ENCODE measurements around the gene LRPAP1. TPM values are rescaled to one million over a fixed set of nuclear protein-coding genes. Genes with fewer than 3 reads are reported as not detected.

LRPAP1 gene
- total RNA-seq, 2 donors from 2014 or later, result 175 to 270 TPM

DNA sequence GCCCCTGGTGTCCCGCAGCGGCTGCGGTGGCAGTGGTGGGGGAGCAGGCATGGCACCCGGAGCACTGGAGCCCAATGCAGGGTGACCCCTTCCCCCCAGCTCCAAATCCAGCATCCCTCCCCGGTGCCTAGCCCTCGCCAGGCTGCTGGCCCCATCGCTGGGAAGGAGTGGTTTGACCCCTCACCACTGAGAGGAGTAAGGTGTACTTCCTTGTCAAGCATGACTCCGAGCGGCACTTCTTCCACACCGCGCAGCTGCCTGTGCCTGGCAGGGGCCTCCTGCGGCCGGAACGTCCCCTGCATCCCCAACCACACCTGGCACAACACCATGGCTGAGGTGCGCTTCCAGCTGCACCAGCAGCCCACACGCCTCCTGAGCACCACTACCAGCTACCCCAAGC lies 27.0 kb downstream of the LRPAP1 start:
- H3K4me3 ChIP-seq, result no peak overlapping the region
- no peaks in the 10 kb centered on the region for H3K27me3 ChIP-seq (replicated peaks; ENCODE audit: insufficient read depth)
- no peak for DNase-seq (ENCODE audit: low spot score)
- no peaks in the 10 kb centered on the region for H3K9me3 ChIP-seq
- TF ChIP-seq POLR2AphosphoS5 (IDR thresholded peaks at IDR 0.05) (no peak), CTCF (IDR thresholded peaks at IDR 0.05) (no peak), POLR2A (IDR thresholded peaks at IDR 0.05) (no peak)
- no peaks in the 10 kb centered on the region for H3K4me1 ChIP-seq (replicated peaks)
- intact Hi-C loops (cut with DNase I), result no loop called here
- H3K27ac ChIP-seq, result no peak overlapping the region
- no peaks in the 10 kb centered on the region for H3K36me3 ChIP-seq
- 90% methylated on average over 16 of the region's 16 CpGs for WGBS

DNA sequence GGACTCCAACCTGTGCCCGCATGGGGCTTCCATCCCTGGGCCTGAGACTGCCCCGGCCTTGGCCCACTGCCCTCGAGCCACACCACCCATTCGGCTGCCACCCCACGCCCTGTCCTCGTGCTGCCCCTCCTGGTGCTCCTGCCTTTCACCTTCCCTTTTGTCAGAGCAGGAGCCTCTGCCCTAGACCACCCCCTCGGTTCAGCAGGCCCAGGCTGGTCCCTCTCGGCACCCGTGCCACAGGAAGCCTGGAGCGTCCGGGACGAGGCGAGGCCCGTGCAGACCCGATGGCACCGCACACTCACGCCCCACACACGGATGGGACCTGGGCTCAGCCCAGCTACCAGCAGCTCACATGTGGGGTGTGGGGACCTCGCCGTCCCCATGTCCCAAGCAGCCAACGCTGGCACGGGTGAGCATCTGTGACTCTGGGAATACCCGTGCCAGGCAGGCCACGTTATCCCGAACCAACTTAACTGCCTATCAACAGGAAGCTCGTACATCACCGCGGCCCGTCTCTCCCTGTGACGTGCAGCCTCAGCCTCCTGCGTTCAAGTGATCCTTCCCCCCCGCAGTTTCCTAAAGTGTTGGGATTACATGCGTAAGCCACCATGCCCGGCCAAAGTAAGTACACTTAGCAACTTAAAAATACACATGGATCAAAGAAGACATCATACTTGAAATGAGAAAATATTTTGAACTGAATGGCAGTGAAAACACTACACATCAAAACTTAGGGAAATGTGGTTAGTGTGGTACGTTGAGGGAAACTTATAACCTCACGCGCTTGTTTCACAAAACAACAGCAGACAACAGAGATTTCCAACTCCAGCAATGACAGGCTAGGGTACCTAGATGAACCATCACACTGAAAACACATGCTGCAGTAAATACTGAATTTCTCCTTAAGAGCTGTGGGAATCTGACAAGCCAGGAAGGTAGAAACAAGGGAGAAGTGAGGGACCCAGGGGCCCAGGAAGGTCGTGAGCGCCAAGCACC lies 29.0 kb downstream of the LRPAP1 start:
- TF ChIP-seq POLR2AphosphoS5 (IDR thresholded peaks at IDR 0.05), result no peak
- no peak for TF ChIP-seq CTCF (IDR thresholded peaks at IDR 0.05)
- TF ChIP-seq POLR2A (IDR thresholded peaks at IDR 0.05), result no peak
- DNase-seq (ENCODE audit: low spot score), result no peak
- Histone ChIP-seq H3K36me3 (no peaks in the 10 kb centered on the region), H3K4me1 (replicated peaks) (no peaks in the 10 kb centered on the region), H3K27ac (no peak overlapping the region), H3K4me3 (no peak overlapping the region), H3K9me3 (no peaks in the 10 kb centered on the region), H3K27me3 (replicated peaks; ENCODE audit: insufficient read depth) (no peaks in the 10 kb centered on the region)
- WGBS, result 81% methylated on average over 39 of the region's 39 CpGs
- intact Hi-C loops (cut with DNase I), result no loop called here

DNA sequence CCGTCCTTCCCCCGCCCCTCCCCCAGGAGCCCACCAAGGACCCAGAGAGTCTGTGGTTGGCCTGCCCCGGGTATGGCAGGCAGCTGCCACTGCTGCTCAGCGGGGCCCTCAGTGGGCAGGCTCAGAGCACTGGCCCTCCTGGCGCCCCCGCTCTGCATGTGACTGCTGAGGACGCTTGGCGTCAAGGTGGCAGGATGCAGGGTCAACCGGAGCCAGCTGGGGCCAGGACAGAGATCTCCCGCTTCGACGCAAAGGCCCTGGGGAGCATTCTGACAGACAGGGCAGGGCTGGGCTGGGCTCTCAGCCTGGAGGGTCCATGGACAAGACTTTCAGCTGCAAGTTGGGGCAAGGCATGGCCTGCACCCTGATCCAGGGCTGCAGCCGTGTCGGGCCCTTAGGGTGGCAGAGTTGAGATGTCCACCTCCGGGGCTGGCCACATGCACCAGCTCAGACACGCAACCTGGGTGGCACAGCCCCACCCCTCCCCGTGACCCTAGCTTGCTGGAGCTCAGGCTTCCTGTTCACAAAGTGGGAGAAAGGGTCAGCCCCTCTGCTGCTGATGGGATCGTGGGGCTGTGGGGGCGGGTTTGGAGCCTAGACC lies 30.3 kb downstream of the LRPAP1 start:
- no peak for DNase-seq (ENCODE audit: low spot score)
- intact Hi-C loops (cut with DNase I), result no loop called here
- no peak for TF ChIP-seq CTCF (IDR thresholded peaks at IDR 0.05)
- TF ChIP-seq POLR2A (IDR thresholded peaks at IDR 0.05), result no peak
- TF ChIP-seq POLR2AphosphoS5 (IDR thresholded peaks at IDR 0.05), result no peak
- no peaks in the 10 kb centered on the region for H3K4me1 ChIP-seq (replicated peaks)
- H3K27ac ChIP-seq, result no peak overlapping the region
- H3K36me3 ChIP-seq, result no peaks in the 10 kb centered on the region
- no peaks in the 10 kb centered on the region for H3K9me3 ChIP-seq
- 93% methylated on average over 17 of the region's 19 CpGs for WGBS
- H3K27me3 ChIP-seq (replicated peaks; ENCODE audit: insufficient read depth), result no peaks in the 10 kb centered on the region
- H3K4me3 ChIP-seq, result no peak overlapping the region

- H3K4me1 ChIP-seq (replicated peaks), result no peaks in the 10 kb centered on the region
- intact Hi-C loops (cut with DNase I), result no loop called here
- no peak overlapping the region for H3K4me3 ChIP-seq
- no peaks in the 10 kb centered on the region for H3K36me3 ChIP-seq
- DNase-seq (ENCODE audit: low spot score), result no peak
- H3K9me3 ChIP-seq, result no peaks in the 10 kb centered on the region
- no peak overlapping the region for H3K27ac ChIP-seq
- WGBS, result 86% methylated on average over 19 of the region's 24 CpGs
- TF ChIP-seq POLR2A (IDR thresholded peaks at IDR 0.05), result no peak
- TF ChIP-seq CTCF (IDR thresholded peaks at IDR 0.05), result no peak
- TF ChIP-seq POLR2AphosphoS5 (IDR thresholded peaks at IDR 0.05), result no peak
- H3K27me3 ChIP-seq (replicated peaks; ENCODE audit: insufficient read depth), result no peaks in the 10 kb centered on the region
These were observed 30.9 kb downstream of the LRPAP1 start for GRCh38 chr4:3501126-3501824.

Data from prostate gland (tissue), 2 donors.